GM21515 (cell line): ENCODE results near the gene RTP5.
"Not testable (repeated sequence)": the region's sequence is repeated elsewhere in the genome, so short reads cannot be mapped to it uniquely, and the experiment has no call there.

Source experiments
- ATAC-seq: cut with Tn5 transposase; IDR thresholded peaks from one replicate; pipeline ENCODE4 v1.9.1; 2021; ENCODE audit not compliant: unreplicated experiment

Gene RTP5

DNA sequence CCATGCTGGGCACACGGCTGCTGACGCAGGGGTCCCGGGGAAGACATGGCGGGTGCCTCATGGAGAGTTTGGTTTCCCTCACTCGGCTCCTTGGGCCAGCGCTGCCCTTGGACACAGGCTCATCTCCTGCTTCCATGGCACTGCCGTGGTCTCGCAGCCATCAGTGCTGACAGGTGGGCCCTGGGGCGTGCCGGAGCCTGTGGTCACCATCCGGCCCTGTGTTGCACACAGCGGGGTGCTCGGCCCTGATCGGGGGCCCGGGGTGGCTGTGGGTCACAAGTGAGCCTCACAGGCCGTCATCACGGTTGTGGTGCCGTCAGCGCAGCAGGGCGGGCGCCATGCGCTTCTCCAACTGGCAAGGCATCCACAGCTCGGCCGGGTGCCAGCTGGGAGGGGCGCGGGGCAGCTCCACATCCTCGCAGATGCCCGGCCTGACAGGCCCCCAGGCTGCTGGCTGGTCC, 582 bp downstream of the RTP5 start:
- ATAC-seq = no peak

DNA sequence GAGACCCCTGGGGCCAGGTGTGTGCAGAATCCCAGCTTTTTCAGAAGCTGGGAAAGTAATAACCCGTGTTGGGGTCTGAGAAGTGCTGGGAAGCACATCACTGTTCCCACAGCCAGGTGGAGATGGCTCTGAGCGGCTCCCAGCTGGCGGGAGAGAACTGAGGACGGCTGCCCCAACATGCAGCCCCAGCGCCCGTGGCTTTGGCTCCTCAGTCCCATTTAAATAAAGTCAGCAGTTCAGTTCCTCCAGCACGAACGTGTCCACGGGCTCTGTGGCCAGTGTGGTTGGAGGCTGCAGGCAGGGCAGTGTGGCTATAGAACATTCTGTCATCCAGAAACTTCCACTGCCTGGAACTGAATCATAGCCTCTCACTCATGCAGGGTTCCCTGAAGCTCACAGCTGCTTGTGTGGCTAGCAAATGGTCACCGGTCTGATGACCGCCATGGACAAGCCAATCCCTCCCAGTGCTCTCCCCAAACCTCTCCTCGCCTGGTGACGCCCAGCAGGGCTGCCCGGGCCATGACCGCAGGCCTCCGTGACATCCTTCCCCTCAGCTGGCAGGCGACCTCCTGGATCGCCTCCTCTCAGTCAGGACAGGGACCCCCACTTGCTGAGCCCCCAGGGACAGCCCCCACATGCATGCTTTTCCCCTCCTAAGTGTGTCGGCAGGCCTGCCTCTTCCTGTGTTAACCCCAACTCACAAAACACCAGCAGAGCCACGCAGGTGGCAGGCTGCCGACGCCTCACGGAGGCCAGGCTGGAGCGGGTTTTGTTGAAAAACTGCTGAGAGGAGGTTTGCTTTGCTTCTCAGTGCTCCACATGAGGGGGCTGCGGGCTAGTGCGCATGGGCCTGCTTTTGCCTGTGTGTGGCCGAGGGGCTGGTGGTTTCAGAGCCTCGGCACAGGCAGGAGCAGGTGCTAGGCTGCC, 1.3 kb downstream of the RTP5 start:
- no peak for ATAC-seq

DNA sequence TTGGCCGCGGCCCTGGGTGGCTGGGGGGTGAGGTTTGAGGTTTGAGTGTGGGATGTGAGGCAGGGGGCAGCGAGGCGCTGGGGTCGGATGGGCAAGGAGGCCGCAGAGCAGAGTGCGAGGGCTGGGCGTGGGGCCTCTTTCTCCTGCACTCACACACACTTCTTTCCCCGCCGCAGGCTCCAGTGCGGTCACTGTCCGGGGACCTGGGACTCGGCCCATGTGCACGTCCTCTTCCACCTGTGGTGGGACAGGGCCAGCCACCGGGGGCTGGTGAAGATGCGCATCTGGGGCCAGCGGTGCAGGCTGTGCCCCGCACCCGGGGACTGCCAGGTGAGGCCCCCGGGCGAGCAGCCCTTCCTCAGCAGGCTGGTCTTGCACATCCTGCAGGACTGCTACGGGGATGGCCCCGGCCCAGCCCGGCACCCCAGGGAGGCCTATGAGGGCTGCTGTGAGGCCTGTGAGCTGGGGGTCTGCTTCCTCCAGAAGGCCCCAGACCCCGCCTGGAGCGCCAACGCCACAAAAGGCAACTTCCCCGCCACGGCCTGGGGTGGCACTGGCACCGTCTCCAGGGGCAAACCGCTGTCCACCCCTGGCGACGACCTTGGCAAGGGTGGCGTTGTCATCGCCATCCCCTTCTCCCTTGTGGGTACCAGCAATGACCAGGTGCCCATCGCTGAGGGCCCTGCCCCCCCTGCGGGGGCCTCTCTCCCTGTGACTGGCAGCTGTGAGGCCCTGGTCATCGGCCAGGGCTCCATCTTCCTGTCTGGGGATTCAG, 2.2 kb downstream of the RTP5 start:
- ATAC-seq = no peak

GRCh38 chr2:241872313-241872642, 2.7 kb downstream of the RTP5 start:
- no peak for ATAC-seq

DNA sequence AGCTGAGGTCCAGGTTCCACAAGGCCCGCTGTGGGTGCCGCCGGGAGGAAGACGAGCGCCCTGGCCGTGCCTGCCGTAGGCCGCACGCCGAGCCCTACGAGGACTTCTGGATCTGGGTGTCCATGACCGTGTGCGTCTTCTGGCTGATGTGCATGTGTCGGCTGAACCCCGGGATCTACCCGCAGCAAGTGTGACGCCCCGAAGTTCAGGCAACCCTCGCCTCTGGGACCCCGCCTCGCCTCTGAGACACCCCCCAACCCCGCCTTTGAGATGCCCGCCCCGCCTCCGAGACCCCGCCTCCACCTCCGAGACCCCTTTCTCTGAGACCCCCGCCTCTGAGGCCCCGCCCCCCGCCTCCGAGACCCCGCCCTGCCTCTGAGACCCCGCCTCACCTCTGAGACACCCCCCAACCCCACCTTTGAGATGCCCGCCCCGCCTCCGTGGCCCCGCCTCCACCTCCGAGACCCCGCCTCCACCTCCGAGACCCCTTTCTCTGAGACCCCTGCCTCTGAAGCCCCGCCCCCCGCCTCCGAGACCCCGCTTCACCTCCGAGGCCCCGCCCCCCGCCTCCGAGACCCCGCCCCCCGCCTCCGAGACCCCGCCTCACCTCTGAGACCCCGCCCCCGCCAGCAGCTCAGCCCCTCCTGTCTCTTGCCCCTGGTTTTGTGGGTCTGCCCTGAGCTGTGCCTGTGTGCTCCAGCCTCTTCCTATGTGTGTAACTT, 3.7 kb downstream of the RTP5 start:
- ATAC-seq = no peak

GRCh38 chr2:241873803-241874110, 4.2 kb downstream of the RTP5 start:
- ATAC-seq = no peak

DNA sequence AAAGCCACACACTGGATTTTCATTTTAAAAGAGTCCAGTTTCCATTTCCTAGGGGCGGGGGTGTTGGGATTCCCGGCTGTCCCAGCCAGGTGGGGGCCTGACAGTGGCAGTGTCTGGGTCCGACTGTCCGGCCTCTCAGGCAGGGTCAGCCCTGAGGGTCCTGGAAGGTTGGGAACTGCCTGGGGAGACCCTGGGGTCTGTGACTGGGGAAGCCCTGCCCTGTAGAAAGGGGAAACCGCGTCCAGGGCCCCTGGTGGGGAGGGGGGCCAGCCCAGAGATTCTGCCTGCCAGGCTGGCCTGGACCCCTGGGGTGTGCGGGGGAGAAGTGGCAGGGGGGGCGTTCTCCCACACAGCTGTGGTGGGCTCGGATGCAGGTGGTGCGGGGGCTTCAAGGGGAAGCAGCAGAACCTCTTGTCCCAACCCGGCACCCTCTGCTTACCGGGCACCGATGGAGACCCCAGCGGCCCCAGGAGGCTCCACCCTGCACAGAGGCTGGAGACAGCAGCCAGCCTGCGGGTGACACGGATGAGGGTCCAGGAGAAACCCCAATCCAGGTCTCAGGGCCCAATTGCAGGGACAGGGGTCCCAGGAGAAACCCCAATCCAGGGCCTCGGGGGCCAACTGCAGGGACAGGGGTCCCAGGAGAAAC, 4.9 kb downstream of the RTP5 start:
- ATAC-seq = no peak

- not testable (repeated sequence) for ATAC-seq
Measured at GRCh38 chr2:241875754-241876527, 6.4 kb downstream of the RTP5 start.

GRCh38 chr2:241876528-241877196, 7.1 kb downstream of the RTP5 start:
- no peak for ATAC-seq

GRCh38 chr2:241877197-241877685, 7.7 kb downstream of the RTP5 start:
- no peak for ATAC-seq

DNA sequence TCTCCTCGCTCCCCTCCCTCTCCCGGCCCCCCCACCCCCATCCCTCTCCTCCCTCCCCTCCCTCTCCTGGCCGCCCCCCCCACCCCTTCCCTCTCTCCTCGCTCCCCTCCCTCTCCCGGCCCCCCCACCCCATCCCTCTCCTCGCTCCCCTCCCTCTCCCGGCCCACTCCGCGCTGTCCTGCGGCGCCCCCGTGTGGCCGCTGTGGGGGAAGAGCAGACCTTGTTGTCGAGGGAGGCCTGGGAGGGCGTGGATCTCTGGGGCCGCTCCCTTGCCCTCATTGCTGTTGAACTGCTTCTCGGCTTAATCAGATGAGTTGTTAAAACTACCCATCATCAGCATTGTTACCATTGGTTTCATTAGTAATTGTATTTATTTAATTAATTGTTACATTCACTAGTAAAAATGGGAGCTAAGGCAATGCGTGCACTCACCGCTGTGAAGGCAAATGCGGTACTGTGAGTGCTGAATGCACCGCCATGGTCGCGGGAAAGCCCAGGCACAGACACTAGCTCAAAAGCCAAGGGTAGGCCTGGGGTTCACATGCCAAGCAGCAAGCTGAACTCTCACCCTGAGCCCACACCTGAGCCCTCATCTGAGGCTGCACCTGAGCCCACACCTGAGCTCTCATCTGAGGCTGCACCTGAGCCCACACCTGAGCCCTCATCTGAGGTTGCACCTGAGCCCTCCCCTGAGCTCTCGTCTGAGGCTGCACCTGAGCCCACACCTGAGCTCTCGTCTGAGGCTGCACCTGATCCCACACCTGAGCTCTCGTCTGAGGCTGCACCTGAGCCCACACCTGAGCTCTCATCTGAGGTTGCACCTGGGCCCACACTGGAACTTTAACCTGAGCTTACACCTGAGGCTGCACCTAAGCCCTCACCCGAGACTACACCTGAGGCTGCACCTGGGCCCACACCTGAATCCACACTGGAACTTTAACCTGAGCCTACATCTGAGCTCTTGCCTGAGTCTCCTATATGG, 8.8 kb downstream of the RTP5 start:
- no peak for ATAC-seq

- ATAC-seq = no peak
Measured at GRCh38 chr2:241879326-241879725, 9.8 kb downstream of the RTP5 start.

DNA sequence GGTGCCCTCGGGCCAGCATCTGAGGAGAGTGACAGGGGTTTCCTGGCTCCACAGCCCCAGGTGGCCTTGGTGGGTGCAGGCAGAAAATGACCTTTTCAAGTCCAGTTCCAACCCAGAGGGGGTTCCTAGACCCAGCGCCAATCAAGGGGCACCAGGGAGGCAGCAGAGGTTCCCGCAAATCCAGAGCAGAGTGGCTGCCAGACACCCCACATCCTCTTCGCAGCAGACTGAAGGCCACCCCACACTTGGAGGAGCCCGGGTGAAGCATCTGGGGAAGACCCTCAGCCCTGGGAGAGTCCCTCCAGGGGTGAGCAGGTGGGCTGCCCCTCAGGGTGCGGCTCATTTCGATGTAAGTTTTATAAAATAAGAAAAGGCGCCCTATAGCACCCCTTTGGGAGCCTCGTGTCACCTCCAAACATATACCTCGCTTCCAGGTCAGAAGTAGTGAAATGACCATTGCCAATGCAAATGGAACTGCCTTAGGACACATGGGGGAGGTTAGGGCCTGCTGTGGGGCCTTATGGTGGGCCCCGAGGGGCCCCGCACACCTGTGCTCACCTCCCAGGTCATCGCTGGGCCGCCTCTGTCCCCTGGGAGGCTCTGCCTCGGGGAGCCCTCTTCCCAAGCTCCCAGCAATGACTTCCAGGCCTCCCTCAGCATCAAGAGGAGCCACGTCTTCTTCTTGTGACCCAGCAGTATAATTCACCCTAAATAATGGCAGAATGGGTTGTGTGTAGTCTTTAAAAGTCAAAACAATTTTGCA, 11.0 kb downstream of the RTP5 start:
- ATAC-seq = no peak

- ATAC-seq = peak; percentile 61
Measured at GRCh38 chr2:241882091-241882625, 12.6 kb downstream of the RTP5 start.

DNA sequence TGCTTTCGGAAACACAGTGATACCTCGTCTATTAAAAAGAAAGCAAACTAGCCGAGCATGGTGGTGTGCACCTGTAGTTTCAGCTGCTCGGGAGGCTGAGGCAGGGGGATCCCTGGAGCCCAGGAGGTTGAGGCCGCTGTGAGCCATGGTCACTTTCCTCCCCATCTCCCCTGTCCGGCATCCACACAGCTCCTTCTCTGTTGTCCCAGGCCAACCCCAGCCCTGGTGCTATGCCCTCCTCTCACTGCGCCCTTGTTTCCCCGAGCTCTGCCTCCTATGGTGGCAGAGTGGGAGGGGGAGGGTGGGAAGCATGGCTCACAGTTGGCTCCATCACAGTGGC, 15.4 kb downstream of the RTP5 start:
- ATAC-seq = no peak

DNA sequence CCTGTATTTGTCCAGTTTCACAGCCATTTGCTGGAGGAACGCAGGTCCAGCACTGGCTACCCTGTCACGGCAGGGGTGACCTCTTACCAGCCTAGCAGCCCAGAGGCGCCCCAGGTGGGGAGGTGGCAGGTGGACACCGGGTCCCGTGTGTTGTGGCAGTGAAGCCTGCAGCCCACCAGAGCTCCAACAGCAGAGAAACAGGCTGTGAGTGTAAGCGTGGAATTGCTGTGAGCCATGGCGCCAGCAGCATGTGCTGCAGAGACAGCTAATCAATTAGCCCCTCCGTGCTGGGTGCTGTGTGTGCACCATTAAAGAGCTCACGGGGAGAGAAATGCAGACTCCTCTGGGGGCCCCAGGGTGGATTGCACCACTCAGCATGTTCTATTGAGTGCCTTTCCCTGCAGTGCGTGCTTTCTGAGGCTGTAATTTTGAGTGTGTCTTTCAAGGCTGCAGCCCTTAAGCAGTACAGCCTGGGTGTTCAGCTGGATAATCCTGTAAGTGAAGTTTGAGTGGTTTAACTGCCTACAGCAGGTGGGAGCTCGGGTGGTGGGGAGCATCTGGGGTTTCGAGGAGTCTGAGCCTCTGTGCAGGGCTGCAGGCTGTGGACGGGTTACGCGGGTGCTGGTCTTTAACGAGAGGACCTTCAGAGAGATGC, 15.9 kb downstream of the RTP5 start:
- no peak for ATAC-seq
